ENCODE results near the gene ZNF337.

GRCh38 chr20:25720285-25720684 is 23.6 kb upstream of the ZNF337 start:
- TF ChIP-seq CTCF (IDR thresholded peaks at IDR 0.05; ENCODE audit: low read depth, low read length, poor library complexity, severe bottlenecking) (no peak), EZH2phosphoT487 (IDR thresholded peaks at IDR 0.05; ENCODE audit: borderline replicate concordance, low read length) (no peak)

Measured in DOHH2 (cell line).